ENCODE data around the gene COL2A1.
A peak's percentile ranks its signal among the peaks of the same experiment; 100 is the strongest.
"Not testable (repeated sequence)": the region's sequence is repeated elsewhere in the genome, so short reads cannot be mapped to it uniquely, and the experiment has no call there.

The COL2A1 gene

GRCh38 chr12:47972895-47973294 is 31.4 kb downstream of the COL2A1 start:
- no peak for DNase-seq

- DNase-seq, result no peak
These were observed 33.4 kb downstream of the COL2A1 start for GRCh38 chr12:47970843-47971242.

GRCh38 chr12:47969845-47970244 is 34.4 kb downstream of the COL2A1 start:
- no peak for DNase-seq

GRCh38 chr12:47967461-47968321 is 36.6 kb downstream of the COL2A1 start:
- no peak for DNase-seq

- no peak for DNase-seq
These were observed 38.7 kb downstream of the COL2A1 start for GRCh38 chr12:47965581-47965980.

GRCh38 chr12:47964106-47964728 is 40.1 kb downstream of the COL2A1 start:
- DNase-seq, result no peak

GRCh38 chr12:47963340-47964040 is 40.8 kb downstream of the COL2A1 start, which contains the start of gene TMEM106C:
TSS of gene TMEM106C (plus strand) at chr12:47963596. CDS start at chr12:47964237, 641 bp downstream.
- peak; percentile 63 for DNase-seq

- no peak for DNase-seq
These were observed 42.1 kb downstream of the COL2A1 start for GRCh38 chr12:47962198-47962597.

- DNase-seq, result not testable (repeated sequence)
These were observed 46.6 kb downstream of the COL2A1 start for GRCh38 chr12:47957671-47958070.

- DNase-seq, result no peak
These were observed 49.2 kb downstream of the COL2A1 start for GRCh38 chr12:47955059-47955458.

- DNase-seq, result no peak
These were observed 49.7 kb downstream of the COL2A1 start for GRCh38 chr12:47954467-47955045.

- no peak for DNase-seq
These were observed 50.2 kb downstream of the COL2A1 start for GRCh38 chr12:47954058-47954457.

GRCh38 chr12:47950856-47951468 is 53.3 kb downstream of the COL2A1 start:
- no peak for DNase-seq

GRCh38 chr12:47949441-47950341 is 54.6 kb downstream of the COL2A1 start:
- peak; percentile 39 for DNase-seq

GRCh38 chr12:47947341-47947740 is 56.9 kb downstream of the COL2A1 start:
- DNase-seq, result no peak

GRCh38 chr12:47946413-47947323 is 57.6 kb downstream of the COL2A1 start:
- DNase-seq, result no peak

- no peak for DNase-seq
These were observed 58.9 kb downstream of the COL2A1 start for GRCh38 chr12:47945341-47945728.

GRCh38 chr12:47944685-47945340 is 59.5 kb downstream of the COL2A1 start:
- DNase-seq, result no peak

GRCh38 chr12:47943623-47944340 is 60.5 kb downstream of the COL2A1 start:
- DNase-seq, result no peak

Data from NCI-H1694 (cell line).